HG03103 (cell line): ENCODE data around the gene BSN.

ENCODE experiments used
- ATAC-seq: cut with Tn5 transposase; IDR thresholded peaks from one replicate; pipeline ENCODE4 v1.9.1; 2021; ENCODE audit warnings: low read depth; ENCODE audit not compliant: unreplicated experiment

BSN gene

DNA sequence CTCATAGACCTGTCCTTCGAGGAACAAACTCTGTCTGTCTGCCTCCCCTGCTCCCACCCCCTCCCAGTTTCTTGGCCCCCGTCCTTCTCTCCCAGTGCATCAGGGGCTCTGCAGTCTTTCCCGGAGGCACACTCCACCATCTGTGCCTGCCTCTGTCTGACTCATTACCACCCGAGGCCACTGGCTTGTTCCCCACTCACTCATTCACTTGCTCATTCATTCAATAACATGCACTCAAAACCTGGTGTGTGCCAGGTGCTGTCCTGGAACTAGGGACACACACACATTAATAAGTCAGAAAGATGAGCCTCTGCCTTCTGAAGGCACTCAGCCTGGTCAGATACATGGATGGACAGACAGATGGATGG is 152.8 kb downstream of the BSN start:
- ATAC-seq = no peak

- no peak for ATAC-seq
Observed at GRCh38 chr3:49709852-49710251, 155.6 kb downstream of the BSN start.

GRCh38 chr3:49711489-49711888 is 157.2 kb downstream of the BSN start:
- no peak for ATAC-seq

DNA sequence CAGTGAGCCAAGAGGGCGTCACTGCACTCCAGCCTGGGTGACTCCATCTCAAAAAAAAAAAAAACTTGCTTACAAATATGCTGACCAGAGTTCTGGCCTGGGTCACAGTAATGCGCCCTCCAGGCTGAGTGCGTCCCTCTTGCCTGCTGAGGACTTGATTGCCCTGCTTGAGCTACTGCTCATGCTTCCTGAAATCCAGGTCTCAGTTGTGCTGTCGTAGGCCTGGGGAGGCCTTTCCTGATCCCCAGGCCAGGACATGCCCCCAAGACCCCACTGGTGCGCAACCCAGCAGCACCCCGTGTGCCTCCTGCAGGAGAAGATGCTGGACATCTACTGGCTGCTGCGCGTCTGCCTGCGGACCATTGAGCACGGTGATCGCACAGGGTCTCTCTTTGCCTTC is 157.9 kb downstream of the BSN start:
- ATAC-seq = no peak

DNA sequence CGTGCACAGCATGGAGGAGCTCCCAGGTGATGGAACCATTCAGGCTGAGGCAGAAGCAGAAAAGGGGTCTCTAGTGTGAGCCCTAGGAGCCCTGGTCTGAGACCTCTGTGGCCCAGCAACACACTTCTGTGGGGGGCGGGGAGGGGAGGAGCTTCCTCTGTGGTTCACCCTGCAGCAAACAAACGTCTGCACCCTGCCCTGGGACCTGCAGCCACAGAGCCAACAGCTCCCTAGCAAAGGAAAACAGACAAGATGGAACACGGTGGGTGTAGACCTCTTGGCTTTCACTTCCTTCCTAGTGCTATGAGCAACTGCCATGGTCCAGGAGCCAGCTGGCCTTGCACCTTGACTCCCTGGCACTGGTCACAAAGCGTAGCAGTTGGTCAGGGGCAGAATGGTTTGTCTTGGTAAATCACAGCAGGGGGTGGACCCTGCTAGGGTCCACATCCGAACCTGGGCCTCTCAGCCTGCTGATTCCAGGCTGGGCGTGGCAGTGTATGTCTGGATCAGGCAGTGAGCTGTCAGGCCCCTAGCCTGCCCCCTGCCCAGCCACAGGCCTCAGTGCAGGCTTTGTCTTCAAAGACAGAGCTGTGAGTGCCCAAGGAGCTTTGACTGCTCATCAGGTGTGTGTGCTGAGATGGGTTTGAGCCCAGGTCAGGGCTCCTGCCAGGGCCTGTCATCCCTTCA is 158.5 kb downstream of the BSN start:
- ATAC-seq = no peak

GRCh38 chr3:49713336-49714105 is 159.2 kb downstream of the BSN start:
- ATAC-seq = no peak

GRCh38 chr3:49714728-49715550 is 160.7 kb downstream of the BSN start:
- no peak for ATAC-seq

- ATAC-seq = no peak
Observed at GRCh38 chr3:49715611-49716121, 161.4 kb downstream of the BSN start.

DNA sequence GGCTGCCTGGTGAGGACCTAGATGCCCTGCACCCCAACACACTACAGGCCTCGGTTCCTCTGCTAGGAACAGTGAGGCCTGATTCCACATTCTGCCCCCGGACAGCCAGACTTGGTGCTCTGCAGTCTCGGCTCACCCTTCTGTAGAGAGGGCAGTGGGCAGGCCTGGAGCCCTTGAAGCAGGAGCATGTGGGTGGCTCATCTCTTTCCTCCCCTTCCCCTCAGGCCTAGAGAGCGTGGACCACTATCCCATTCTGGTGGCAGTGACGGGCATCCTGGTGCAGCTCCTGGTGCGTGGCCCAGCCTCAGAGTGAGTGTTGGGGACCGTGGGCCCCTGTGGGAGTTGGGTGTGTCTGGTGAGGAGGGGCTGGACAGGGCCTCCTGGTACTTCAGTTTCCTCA is 161.9 kb downstream of the BSN start:
- ATAC-seq = no peak

- ATAC-seq = no peak
Observed at GRCh38 chr3:49716691-49717210, 162.5 kb downstream of the BSN start.

- ATAC-seq = no peak
Observed at GRCh38 chr3:49717211-49717958, 163.1 kb downstream of the BSN start.

DNA sequence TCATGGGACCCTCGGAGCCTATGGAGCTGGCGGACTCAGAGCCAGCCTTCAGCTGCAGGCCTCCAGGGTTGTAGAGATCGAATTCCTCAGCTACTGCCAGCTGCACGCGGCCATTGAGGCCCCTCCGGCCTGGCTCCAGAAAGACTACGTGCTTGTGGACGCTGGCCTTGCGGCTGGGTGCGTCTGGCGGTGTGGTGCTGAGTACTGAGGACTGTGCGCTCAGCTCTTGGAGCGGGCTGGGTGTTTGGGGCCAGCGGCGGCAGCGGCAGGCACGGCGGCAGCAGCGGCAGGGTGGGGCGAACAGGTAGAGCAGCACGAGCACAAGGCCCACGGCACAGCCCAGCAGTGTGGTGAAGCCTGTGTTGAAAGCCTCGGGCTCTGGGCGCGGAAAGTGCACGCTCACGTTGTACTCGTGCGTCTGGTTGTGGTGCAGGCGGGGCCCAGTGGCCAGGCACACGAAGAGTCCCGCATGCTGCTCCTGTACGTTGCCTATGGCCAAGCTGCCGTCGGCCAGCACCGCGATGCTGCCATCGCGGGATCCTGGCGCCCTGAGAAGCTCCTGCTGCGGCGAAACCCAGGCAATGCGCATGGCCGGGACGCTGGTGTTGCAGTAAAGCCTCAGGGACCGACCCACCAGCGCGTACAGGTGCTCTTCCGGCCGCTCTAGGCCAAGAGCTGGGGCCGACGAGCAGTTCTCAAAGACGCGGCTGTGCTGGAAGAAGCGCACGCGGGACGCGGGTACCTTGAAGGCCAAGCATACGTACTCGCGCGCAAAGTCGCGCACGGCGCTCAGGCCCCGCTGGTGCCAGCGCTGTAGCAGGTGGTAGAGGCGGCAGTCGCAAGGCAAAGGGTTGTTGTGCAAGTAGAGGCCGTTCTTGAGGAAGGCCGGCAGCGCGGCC is 163.9 kb downstream of the BSN start:
- ATAC-seq = no peak

DNA sequence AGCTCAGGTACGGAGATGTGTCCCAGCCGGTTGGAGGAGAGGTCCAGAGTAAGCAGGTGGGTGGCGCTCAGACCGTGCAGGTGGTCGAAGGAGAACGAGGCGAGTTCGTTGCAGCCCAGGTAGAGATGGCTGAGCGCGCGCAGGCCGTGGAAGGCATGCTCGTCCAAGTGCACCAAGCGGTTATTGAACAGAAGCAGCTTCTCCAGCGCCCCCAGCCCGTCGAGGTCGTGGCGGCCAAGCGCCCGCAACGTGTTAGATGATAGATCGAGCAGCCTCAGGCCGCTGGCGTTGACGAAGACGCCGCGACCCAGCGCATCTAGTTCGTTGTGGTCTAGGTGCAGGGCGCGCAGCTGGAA is 164.6 kb downstream of the BSN start:
- ATAC-seq = no peak

DNA sequence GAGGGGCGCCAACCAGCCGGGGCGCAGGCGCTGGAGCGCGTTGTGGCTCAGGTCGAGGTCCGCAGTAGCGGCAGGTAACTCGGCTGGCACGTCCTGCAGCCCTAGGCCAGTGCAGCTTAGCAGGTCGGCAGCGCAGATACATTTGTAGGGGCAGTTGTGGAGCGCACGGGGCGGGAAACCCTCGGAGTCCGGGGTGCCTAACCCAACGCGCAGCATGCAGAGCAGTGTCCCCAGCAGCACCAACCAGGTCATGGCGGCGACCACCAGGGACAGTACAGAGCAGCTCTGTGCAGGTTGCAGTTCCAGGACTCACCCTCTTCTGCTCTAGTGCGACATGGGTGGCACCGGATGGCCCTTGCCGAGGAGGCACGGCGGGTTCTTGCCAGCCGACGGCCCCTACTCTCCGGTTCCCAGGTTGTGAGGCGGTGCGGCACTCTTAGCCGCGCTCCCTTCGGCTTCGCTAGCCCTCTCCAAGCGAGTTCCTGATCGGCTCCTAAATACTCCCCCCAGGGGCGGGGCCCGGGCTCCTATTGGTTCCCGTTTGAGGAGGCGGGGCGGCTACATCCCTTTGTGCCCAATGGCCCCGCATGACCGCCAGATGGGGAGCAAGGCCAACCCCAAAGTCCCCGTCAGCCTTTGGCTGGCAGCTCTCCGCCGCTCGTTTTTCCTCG is 165.1 kb downstream of the BSN start, which contains the start of gene AMIGO3:
Gene AMIGO3 (minus strand): TSS at position 471 of the 671 bp plus-strand sequence. CDS start 219 bp downstream, at position 252.
- ATAC-seq = peak; percentile 39
